RKO (cell line): ENCODE measurements around the gene PRDX6.
"Not testable (repeated sequence)": the region's sequence is repeated elsewhere in the genome, so short reads cannot be mapped to it uniquely, and the experiment has no call there.

Experiments
- DNase-seq: peaks from one replicate; pipeline ENCODE4 v3.0.0-alpha.2; 2016; ENCODE audit warnings: low spot score

The PRDX6 gene, protein sequence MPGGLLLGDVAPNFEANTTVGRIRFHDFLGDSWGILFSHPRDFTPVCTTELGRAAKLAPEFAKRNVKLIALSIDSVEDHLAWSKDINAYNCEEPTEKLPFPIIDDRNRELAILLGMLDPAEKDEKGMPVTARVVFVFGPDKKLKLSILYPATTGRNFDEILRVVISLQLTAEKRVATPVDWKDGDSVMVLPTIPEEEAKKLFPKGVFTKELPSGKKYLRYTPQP

GRCh38 chr1:173477286-173478093, at the start of gene PRDX6:
Gene PRDX6 (plus strand): TSS chr1:173477335. CDS start chr1:173477398, 63 bp downstream.
- peak; percentile 53 for DNase-seq

- no peak for DNase-seq
These were observed 47.4 kb upstream of the PRDX6 start for GRCh38 chr1:173429471-173430402.

DNA sequence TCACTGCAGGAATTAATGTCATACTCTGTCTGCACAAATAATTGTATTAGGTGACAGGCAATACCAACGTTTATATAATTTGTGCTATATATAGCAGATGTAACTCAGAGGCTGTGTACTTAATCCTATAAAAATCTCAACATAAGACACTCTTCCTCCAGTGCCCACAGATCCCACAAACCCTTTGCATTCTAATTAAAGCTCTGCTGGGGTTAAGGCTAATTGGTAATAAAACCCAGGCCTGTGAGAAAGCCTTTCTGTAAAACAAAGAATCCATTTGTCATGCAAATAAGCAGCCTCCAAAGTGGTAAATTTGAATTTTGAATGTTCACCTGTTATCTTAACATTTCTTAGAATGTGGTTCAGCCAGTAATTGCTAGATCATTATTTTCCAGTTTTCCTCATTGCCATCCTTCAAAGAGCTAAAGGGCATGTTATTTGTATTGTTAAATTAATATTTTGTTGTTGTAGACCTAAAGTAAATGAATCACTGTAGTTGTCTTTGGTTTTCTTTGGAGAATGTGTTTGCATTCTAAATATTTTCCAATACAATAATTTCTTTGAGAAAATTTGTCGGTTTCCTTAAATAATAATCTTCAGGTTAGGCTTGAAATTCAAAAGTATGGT, 46.3 kb upstream of the PRDX6 start:
- DNase-seq = no peak

GRCh38 chr1:173431304-173432045, 45.7 kb upstream of the PRDX6 start:
- DNase-seq = peak; percentile 80

GRCh38 chr1:173432331-173432730, 44.8 kb upstream of the PRDX6 start:
- no peak for DNase-seq

GRCh38 chr1:173433751-173434326, 43.3 kb upstream of the PRDX6 start:
- no peak for DNase-seq

- DNase-seq = no peak
These were observed 40.2 kb upstream of the PRDX6 start for GRCh38 chr1:173436841-173437428.

- DNase-seq = no peak
These were observed 38.5 kb upstream of the PRDX6 start for GRCh38 chr1:173438675-173439074.

GRCh38 chr1:173440430-173440829, 36.7 kb upstream of the PRDX6 start:
- DNase-seq = no peak

GRCh38 chr1:173444757-173445156, 32.4 kb upstream of the PRDX6 start:
- no peak for DNase-seq

DNA sequence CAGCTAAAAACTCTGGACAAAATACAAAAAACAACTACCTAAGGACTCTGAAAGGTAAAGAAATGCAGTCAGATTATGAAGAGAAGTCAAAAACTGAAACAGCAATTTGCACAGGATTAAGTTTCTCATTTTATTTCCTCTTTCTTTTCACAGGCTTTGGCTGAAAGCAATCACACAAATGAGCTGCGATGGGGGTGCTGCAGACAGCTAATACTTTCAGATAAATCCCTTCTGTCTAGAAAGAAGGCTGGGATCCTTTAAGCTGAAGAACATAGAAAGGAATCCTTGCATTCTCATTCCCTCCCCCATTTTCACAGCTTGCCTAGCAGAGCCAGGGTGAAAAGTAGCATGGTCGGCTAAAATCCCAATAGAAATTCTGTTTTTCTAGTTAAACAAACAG, 32.0 kb upstream of the PRDX6 start:
- DNase-seq = no peak

GRCh38 chr1:173445656-173446055, 31.5 kb upstream of the PRDX6 start:
- no peak for DNase-seq

- DNase-seq = no peak
These were observed 29.9 kb upstream of the PRDX6 start for GRCh38 chr1:173447224-173447623.

DNA sequence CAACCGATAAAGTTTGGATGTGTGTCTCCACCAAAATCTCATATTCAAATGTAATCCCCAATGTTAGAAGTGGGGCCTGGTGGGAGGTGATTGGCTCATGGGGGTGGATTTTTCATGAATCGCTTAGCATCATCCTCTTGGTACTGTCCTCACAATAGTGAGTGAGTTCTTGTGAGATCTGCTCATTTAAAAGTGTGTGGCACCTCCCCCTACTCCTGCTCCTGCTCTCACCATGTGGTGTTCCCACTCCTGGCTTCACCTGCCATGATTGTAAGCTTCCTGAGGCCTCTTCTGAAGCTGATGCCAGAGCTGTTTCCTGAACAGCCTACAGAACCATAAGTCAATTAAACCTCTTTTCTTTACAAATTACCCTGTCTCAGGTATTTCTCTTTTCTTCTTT, 28.2 kb upstream of the PRDX6 start:
- no peak for DNase-seq

- no peak for DNase-seq
These were observed 25.2 kb upstream of the PRDX6 start for GRCh38 chr1:173451981-173452380.

DNA sequence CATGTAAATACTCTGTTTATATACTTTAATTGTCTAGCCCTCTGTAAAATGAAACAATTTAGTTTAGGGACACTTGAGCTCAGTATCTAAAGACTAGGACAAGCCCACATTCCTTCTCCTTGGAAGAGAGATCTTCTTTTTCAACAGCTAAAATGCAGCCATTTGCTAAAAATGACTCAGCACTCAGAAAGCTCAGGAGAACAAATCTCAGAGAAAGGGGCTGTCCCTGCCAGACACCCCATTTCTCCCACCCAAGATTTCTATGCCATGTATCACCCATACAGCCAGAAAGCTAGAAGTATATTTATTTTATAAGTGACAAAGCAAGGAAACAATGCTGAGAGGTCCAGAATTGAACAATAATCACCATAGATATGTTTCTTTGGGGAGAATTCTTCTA, 23.2 kb upstream of the PRDX6 start:
- no peak for DNase-seq

DNA sequence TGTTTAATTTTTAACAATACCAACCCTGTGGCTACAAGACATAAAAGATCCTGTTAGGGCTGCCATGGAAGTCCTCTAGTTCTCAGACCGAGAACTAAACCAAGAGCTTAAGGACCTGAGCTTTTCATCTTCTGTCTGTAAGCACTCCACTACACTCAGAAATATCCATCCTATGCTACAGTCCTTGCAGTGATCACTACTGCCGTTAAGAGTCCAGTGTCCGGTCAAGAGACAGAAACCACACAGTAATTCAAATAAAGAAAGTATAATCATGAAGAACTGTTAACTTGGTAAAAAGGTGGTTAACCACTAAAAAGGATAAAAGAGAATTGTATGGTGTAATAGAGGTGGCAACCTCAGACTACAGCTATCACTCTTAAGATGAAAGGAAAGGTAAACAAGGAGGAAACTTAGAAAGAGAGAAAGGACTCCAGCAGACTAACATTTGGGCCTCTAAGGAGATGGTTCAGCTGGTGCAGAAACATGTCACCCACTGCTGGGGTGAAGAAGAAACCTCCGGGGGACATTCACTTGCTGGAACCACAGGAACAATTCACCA, 22.1 kb upstream of the PRDX6 start:
- DNase-seq = no peak

DNA sequence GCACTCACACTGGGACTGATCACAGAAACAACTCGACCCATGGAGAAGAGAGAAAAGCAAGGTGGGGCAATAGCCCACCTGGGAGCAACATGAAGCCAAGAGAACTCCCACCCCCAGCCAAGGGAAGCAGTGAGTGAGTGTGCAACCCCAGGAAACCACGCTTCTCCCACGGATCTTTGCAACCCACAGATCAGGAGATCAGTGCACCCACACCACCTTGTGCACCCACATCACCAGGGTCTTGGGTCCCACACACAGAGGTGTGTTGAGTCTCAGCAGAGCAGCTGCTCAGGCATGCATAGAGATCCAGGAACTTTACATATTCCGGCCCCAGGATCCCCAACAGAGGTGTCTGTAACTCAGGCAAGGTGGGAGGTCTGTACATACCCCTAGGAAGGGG, 17.2 kb upstream of the PRDX6 start:
- no peak for DNase-seq

- not testable (repeated sequence) for DNase-seq
These were observed 14.5 kb upstream of the PRDX6 start for GRCh38 chr1:173462666-173463065.

- not testable (repeated sequence) for DNase-seq
These were observed 12.9 kb upstream of the PRDX6 start for GRCh38 chr1:173464185-173464584.
